Measurements from ENCODE around the gene FAM156A. TPM values are rescaled to one million over a fixed set of nuclear protein-coding genes. Genes with fewer than 3 reads are reported as not detected.
"Not testable (repeated sequence)": the region's sequence is repeated elsewhere in the genome, so short reads cannot be mapped to it uniquely, and the experiment has no call there.

FAM156A gene
- total and polyA plus RNA-seq, 10 donors = 9.0 to 29.7 (median 21.5) TPM

GRCh38 chrX:52907900-52908299, 50.4 kb downstream of the FAM156A start:
- H3K4me3 ChIP-seq; DNase-seq; H3K4me1 ChIP-seq; H3K36me3 ChIP-seq; H3K9me3 ChIP-seq; intact Hi-C loops (cut with DNase I; ENCODE audit: low total_unique reads); H3K27me3 ChIP-seq (replicated peaks in 1 of 7); H3K27ac ChIP-seq: not testable (repeated sequence)
- no CpG with 5 or more reads among the region's 17 CpGs for WGBS, 5 donors

DNA sequence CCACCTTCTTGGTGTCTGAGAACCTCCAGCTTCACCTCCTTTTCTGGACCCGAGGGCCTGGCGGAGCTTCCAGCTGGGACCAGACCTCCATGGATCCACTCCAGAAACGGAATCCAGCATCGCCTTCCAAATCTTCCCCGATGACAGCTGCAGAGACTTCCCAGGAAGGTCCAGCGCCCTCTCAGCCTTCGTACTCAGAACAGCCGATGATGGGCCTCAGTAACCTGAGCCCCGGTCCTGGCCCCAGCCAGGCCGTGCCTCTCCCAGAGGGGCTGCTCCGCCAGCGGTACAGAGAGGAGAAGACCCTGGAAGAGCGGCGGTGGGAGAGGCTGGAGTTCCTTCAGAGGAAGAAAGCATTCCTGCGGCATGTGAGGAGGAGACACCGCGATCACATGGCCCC, 51.2 kb downstream of the FAM156A start:
- H3K27me3 ChIP-seq (replicated peaks in 1 of 7); H3K4me1 ChIP-seq; H3K36me3 ChIP-seq; DNase-seq; H3K27ac ChIP-seq; intact Hi-C loops (cut with DNase I; ENCODE audit: low total_unique reads); H3K9me3 ChIP-seq; H3K4me3 ChIP-seq: not testable (repeated sequence)
- no CpG with 5 or more reads among the region's 17 CpGs for WGBS, 5 donors

- H3K27ac ChIP-seq; H3K4me3 ChIP-seq; DNase-seq; H3K36me3 ChIP-seq; intact Hi-C loops (cut with DNase I; ENCODE audit: low total_unique reads); H3K9me3 ChIP-seq; H3K27me3 ChIP-seq (replicated peaks in 1 of 7); H3K4me1 ChIP-seq: not testable (repeated sequence)
- no CpG with 5 or more reads among the region's 4 CpGs for WGBS, 5 donors
These were observed 52.2 kb downstream of the FAM156A start for GRCh38 chrX:52906072-52906471.

GRCh38 chrX:52905531-52905930, 52.8 kb downstream of the FAM156A start:
- WGBS, 5 donors = no CpG with 5 or more reads among the region's 10 CpGs
- H3K4me1 ChIP-seq; intact Hi-C loops (cut with DNase I; ENCODE audit: low total_unique reads); H3K27ac ChIP-seq; H3K4me3 ChIP-seq; H3K36me3 ChIP-seq; H3K27me3 ChIP-seq (replicated peaks in 1 of 7); DNase-seq; H3K9me3 ChIP-seq: not testable (repeated sequence)

Other genes with a start within 250 kb of the FAM156A start
- gene SSX2B, start 207.3 kb downstream of the FAM156A start, total RNA-seq = not detected
- gene SSX2B, start 207.3 kb downstream of the FAM156A start, polyA plus RNA-seq = not detected
- not detected for gene SPANXN5, start 161.1 kb downstream of the FAM156A start, total RNA-seq
- gene SPANXN5, start 161.1 kb downstream of the FAM156A start, polyA plus RNA-seq = not detected
- not detected for gene XAGE5, start 147.2 kb downstream of the FAM156A start, total RNA-seq
- not detected for gene XAGE5, start 147.2 kb downstream of the FAM156A start, polyA plus RNA-seq
- gene XAGE3, start 90.4 kb downstream of the FAM156A start, total RNA-seq = not detected
- not detected for gene XAGE3, start 90.4 kb downstream of the FAM156A start, polyA plus RNA-seq
- 10 to 100 TPM in 6 of 7 donors, 1 to 10 TPM in 1; 9.5 to 35.6 (median 21.0) TPM for gene FAM156B, start 61.2 kb downstream of the FAM156A start, total RNA-seq
- 10 to 100 TPM; 32.8 to 90.8 (median 58.7) TPM for gene FAM156B, start 61.2 kb downstream of the FAM156A start, polyA plus RNA-seq
- gene GPR173, start 90.3 kb upstream of the FAM156A start, total RNA-seq = 1 to 10 TPM; 1.8 to 4.4 (median 2.8) TPM
- gene GPR173, start 90.3 kb upstream of the FAM156A start, polyA plus RNA-seq = 1 to 10 TPM in 1 of 3 donors, under 1 TPM in 2; 0.44 to 1.1 (median 0.83) TPM
- 10 to 100 TPM; 28.6 to 60.0 (median 51.7) TPM for gene TSPYL2, start 123.8 kb upstream of the FAM156A start, total RNA-seq
- 10 to 100 TPM; 35.6 to 65.8 (median 58.6) TPM for gene TSPYL2, start 123.8 kb upstream of the FAM156A start, polyA plus RNA-seq
- 10 to 100 TPM; 14.0 to 34.5 (median 19.3) TPM for gene KANTR, start 135.6 kb upstream of the FAM156A start, total RNA-seq
- 1 to 10 TPM; 4.4 to 8.4 (median 6.1) TPM for gene KANTR, start 135.6 kb upstream of the FAM156A start, polyA plus RNA-seq

Measured in spleen (tissue), 11 donors.